Amygdala (tissue), 56 donors: Measurements from ENCODE around the gene PNCK.

Source experiments
- DNase-seq, 56 donors: peaks; one replicate each; lab custom pipeline; 2025; lab: John Stamatoyannopoulos, UW

PNCK gene

GRCh38 chrX:153643431-153644351 lies 29.9 kb downstream of the PNCK start:
- DNase-seq = peak in 16 of 56 donors; percentile 8 to 64 (median 36)

GRCh38 chrX:153642655-153643430 lies 30.8 kb downstream of the PNCK start:
- no peak for DNase-seq

DNA sequence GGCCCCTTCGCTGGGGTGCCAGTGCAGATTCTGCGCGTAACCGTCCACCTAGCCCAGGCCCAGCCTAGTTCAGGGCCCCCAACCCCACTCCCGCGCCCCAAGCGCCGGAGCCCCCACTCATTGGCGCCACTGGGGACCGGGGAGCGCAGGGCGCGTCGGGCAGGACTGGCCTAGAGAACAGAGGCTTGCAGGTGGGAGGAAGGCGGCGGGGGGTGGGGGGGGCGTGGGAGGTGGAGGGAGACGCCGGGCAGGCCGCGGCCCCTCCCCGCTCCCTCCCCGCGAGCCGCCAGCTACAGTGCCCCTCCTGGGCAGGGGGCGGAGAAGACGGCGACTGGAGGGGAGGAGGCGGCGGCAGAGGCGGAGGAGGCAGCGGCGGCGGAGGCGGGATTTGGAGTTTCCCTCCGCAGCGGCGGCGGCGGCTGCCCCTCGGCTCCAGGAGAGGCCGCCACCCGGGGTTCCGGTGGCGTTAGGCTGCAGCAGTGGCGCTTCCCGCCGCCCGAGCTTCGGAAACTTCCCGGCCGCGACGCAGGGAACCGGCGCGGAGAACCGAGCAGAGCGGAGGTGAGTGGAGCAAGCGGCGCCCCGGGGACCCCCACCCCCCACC lies 31.5 kb downstream of the PNCK start:
- peak in 1 of 56 donors; percentile 4 for DNase-seq

DNA sequence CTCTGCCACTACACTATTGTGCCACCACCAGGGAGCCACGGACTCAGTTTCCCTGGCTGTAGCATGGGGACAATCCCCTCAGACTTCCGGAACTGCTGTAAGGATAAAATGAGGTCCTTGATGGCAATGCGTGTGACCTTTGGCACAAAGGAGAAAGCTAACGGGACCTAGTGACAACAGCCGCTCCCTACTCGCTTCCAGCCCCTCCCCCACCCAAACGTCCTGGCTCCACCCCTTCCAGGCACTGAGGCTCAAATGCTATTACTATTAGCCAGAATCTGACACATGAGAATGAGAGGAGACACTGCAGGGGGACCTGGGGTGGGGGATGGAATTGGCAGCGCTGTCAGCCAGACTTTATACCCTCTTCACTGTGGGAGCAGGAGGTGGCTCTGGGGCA lies 32.0 kb downstream of the PNCK start:
- DNase-seq = no peak

- DNase-seq = no peak
Measured at GRCh38 chrX:153640736-153641575, 32.7 kb downstream of the PNCK start.

DNA sequence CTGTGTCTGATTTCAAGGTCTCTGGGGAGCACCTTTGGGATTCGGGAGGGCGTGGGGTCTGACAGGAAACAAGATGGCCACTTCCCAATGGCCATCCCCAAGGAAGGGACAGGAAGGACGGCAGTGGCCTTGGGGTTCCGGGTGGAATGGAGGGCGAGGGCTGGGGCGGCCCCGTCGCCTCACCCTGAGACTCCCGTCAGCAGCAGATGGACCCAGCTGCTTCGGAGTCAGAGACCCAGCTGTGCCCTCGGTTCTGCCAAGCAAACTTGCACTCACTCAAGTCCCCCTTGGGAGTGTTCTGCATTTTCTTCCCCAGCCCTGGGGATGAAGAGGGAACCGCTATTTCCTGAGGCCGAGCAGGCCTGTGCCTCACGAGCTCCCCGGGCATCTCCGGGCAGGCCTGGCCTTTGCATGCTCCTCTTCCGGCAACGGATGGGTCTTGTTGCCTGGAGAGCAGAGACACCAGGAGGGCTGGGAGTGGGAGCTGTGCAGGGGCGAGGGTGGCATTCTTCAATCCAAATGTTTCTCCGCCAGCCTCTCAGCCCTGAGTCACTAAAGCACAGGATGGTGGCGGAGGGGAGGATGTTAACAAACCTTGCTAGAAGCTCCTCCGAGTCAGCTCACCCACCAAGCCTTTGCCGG lies 33.4 kb downstream of the PNCK start:
- DNase-seq = no peak

- DNase-seq = no peak
Measured at GRCh38 chrX:153639177-153640044, 34.2 kb downstream of the PNCK start.

- no peak for DNase-seq
Measured at GRCh38 chrX:153638436-153639176, 35.0 kb downstream of the PNCK start.

- no peak for DNase-seq
Measured at GRCh38 chrX:153638041-153638371, 35.6 kb downstream of the PNCK start.

- no peak for DNase-seq
Measured at GRCh38 chrX:153637121-153638040, 36.2 kb downstream of the PNCK start.

GRCh38 chrX:153636716-153637115 lies 36.9 kb downstream of the PNCK start:
- DNase-seq = no peak

GRCh38 chrX:153635788-153636668 lies 37.6 kb downstream of the PNCK start:
- DNase-seq = no peak

DNA sequence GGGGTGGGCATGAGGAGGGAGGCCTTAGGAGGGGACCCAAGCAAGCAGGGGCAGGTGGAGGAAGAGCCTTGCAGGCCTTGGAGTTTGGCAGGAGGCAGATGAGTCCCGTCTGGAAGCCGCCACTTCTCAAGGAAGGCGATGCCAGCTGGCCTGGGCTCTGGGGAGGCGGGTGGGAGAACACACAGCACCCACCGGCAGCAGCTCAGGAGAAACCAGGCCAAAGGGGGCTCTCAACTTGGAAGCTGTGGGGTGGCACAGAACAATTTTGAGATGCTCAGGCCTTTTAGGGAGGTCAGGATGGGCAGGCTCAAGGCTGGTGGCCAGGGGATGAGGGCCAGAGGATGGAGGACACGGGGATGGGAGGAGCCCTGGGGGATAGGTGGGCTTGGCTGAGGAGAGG lies 38.2 kb downstream of the PNCK start:
- DNase-seq = no peak

- no peak for DNase-seq
Measured at GRCh38 chrX:153634832-153635231, 38.8 kb downstream of the PNCK start.

- no peak for DNase-seq
Measured at GRCh38 chrX:153634236-153634635, 39.4 kb downstream of the PNCK start.

DNA sequence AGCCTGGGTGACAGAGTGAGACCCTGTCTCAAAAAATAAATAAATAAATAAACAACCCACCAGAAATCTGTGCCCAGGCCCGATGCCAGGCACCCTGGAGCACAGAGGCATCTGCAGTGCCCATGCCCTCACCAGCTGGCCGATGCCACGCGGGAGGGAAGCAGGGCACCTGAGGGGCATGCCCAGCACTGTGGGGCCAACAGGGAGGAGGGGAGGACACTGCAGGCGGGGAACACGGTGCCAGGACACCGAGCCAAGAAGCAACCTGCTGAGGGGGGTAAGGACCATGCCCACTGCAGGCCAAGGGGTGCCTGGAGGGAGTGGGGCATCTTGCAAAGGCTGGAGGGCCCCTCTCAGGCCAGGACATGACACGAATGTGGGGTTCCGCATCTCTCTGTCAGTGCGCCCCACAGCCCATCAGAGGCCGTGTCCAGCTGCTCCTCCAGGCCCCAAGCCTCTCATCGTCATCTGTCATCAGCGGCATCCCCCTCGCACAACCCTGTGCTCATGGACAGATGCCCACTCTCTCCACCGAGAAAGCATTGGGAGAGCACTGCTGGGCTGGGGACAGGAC lies 39.9 kb downstream of the PNCK start:
- DNase-seq = no peak
